GM12873 (cell line): ENCODE measurements around the gene EN1.

ENCODE experiments used
- CTCF ChIP-seq: IDR thresholded peaks from 2 replicates; pipeline ENCODE4 v1.5.1; 2012; ENCODE audit warnings: low read depth, mild to moderate bottlenecking, moderate library complexity, low read length, control low read depth; ENCODE audit not compliant: insufficient read depth; ENCODE audit errors: missing control alignments

Gene EN1

GRCh38 chr2:118850168-118850900, 2.9 kb upstream of the EN1 start:
- TF ChIP-seq CTCF, result no peak

GRCh38 chr2:118849226-118850167, 2.0 kb upstream of the EN1 start:
- no peak for TF ChIP-seq CTCF

- no peak for TF ChIP-seq CTCF
These were observed 1.2 kb upstream of the EN1 start for GRCh38 chr2:118848381-118849225.

GRCh38 chr2:118847762-118848172, 319 bp upstream of the EN1 start:
- no peak for TF ChIP-seq CTCF

DNA sequence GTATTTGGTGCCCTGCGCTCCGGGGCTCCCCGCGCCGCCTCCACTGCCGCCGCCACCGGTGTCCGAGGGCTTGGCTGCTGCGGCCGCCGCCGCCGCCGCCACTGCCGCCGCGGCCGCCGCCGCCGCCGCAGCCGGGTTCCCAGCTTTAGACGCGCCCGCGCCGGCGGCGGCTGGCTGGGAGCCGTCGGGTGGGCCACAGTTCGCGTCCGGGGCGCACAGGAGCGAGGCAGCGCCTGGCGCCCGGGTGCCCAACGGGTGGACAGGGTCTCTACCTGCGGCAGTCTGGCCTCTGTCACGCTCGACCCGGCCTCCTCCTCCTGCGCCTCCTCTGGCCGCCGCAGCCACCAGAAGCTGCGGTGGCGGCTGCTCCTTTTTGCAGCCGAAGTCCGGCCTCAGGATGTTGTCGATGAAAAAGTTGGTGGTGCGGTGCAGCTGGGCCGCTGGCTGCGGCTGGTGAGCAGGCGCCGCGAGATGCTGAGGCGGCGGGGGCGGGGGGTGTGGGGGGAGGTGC, 951 bp downstream of the EN1 start:
- TF ChIP-seq CTCF, result no peak

DNA sequence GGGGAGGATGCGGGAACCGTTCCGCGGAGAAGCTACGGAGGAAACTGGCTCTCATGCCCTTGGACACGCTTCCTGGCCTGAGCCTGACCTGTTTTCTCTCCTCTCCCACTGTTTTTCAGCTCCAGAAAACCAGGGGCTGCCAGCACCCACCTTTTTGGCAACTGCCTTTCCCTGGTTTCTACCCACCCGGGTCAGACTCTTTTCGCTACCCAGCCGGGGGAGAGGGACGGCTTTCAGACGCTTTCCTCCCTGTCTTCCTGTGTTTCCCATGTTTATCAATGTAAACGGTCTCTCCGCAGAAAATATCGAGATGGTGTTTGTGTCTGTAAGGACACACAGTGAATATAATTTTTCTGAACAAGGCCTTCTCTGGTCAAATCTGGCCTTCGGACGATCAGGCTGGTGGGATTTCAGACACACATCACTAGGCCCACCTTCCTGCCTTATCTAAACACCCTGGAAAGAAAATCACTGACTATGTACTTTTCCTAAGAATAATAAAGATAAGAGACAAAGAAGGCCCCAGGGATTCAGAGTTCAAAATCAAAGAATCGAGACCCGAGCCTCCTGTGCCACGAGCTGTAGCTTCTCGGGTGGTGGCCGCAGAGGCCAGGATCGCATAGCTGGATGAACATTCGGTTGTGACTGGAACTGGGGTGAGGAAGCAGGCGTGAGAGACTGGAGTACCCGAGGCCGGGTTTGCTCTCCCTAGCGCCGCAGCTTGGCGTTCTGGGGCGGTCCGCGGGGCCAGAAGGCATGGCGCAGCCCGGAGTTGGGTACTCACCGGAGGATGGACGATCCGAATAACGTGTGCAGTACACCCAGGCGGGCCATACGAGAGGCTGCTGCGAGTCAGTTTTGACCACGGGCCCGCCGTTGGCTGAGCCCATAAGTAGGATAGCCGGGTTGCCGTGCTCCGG, 1.7 kb downstream of the EN1 start:
- TF ChIP-seq CTCF, result no peak
